Mesenchymal stem cell (in vitro differentiated cells and primary cell): Measurements from ENCODE around the gene DUSP11. TPM values are rescaled to one million over a fixed set of nuclear protein-coding genes. Genes with fewer than 3 reads are reported as not detected.

Experiments used
- DNase-seq: peaks from one replicate; pipeline ENCODE4 v3.0.0-alpha.2; 2013
- H2AFZ ChIP-seq: one replicate; pipeline ENCODE4 v1.6.1; 2013; ENCODE audit warnings: low read depth, mild to moderate bottlenecking, control low read depth, inconsistent platforms, low read length, moderate library complexity
- H2AK5ac ChIP-seq: 2 replicates; pipeline ENCODE4 v1.6.1; 2013; ENCODE audit warnings: low read length, moderate library complexity, mild to moderate bottlenecking, inconsistent platforms; ENCODE audit not compliant: severe bottlenecking
- H2BK120ac ChIP-seq: one replicate; pipeline ENCODE4 v1.6.1; 2013; ENCODE audit warnings: low read depth, mild to moderate bottlenecking, inconsistent platforms, low read length, moderate library complexity
- H2BK12ac ChIP-seq, 2 experiments: one replicate each; pipeline ENCODE4 v1.6.1; 2013; ENCODE audit warnings: inconsistent platforms in 2 of 2, low read length in 2 of 2, mild to moderate bottlenecking in 2 of 2, moderate library complexity in 2 of 2, control low read depth in 1 of 2
- H2BK15ac ChIP-seq: one replicate; pipeline ENCODE4 v1.6.1; 2013; ENCODE audit warnings: mild to moderate bottlenecking, low read depth, inconsistent platforms; ENCODE audit not compliant: poor library complexity, severe bottlenecking
- H2BK5ac ChIP-seq: 2 replicates; pipeline ENCODE4 v1.6.1; 2013; ENCODE audit warnings: low read depth, mild to moderate bottlenecking, low read length, control low read depth, inconsistent platforms; ENCODE audit not compliant: poor library complexity, severe bottlenecking
- H3K14ac ChIP-seq, 2 experiments: one replicate each; pipeline ENCODE4 v1.6.1; 2013; ENCODE audit warnings: inconsistent platforms in 2 of 2, low read length in 2 of 2, control low read depth in 1 of 2, mild to moderate bottlenecking in 1 of 2, moderate library complexity in 1 of 2
- H3K18ac ChIP-seq, 2 experiments: one replicate each; pipeline ENCODE4 v1.6.1; 2013; ENCODE audit warnings: inconsistent platforms in 2 of 2, low read length in 2 of 2, control low read depth in 1 of 2, low read depth in 1 of 2, mild to moderate bottlenecking in 1 of 2
- H3K23ac ChIP-seq, 2 experiments: one replicate each; pipeline ENCODE4 v1.6.1; 2013; ENCODE audit warnings: inconsistent platforms in 2 of 2, low read length in 2 of 2, mild to moderate bottlenecking in 2 of 2, moderate library complexity in 2 of 2, control low read depth in 1 of 2
- H3K27ac ChIP-seq: 2 replicates; pipeline ENCODE4 v1.5.1; 2013; ENCODE audit warnings: mild to moderate bottlenecking, moderate library complexity, low read length, control low read depth, inconsistent platforms; ENCODE audit not compliant: poor library complexity, severe bottlenecking
- H3K27me3 ChIP-seq, 2 experiments: 2 replicates each; pipeline versions ENCODE4 v1.6.1 to v1.7.0; 2013; ENCODE audit warnings: low read length in 2 of 2, mild to moderate bottlenecking in 2 of 2, moderate library complexity in 2 of 2, control low read depth in 1 of 2, inconsistent platforms in 1 of 2; ENCODE audit not compliant: control insufficient read depth in 1 of 2, insufficient read depth in 1 of 2
- H3K36me3 ChIP-seq, 2 experiments: 2 replicates each; pipeline versions ENCODE4 v1.6.1 to v1.7.0; 2013; ENCODE audit warnings: low read length in 2 of 2, control low read depth in 1 of 2, inconsistent platforms in 1 of 2, low read depth in 1 of 2, mild to moderate bottlenecking in 1 of 2; ENCODE audit not compliant: insufficient read depth in 2 of 2, control insufficient read depth in 1 of 2
- H3K4ac ChIP-seq, 2 experiments: one replicate each; pipeline ENCODE4 v1.6.1; 2013; ENCODE audit warnings: inconsistent platforms in 2 of 2, low read length in 2 of 2, mild to moderate bottlenecking in 2 of 2, moderate library complexity in 2 of 2, control low read depth in 1 of 2, low read depth in 1 of 2
- H3K4me1 ChIP-seq: 2 replicates; pipeline ENCODE4 v1.6.1; 2013; ENCODE audit warnings: low read depth, low read length, control low read depth; ENCODE audit not compliant: control insufficient read depth, insufficient read depth
- H3K4me2 ChIP-seq: 2 replicates; pipeline ENCODE4 v1.6.1; 2013; ENCODE audit warnings: low read length, mild to moderate bottlenecking, inconsistent platforms; ENCODE audit not compliant: poor library complexity, severe bottlenecking
- H3K4me3 ChIP-seq, 2 experiments: 2 replicates each; pipeline versions ENCODE4 v1.5.1 to v1.7.0; 2013; ENCODE audit warnings: low read length in 2 of 2, mild to moderate bottlenecking in 2 of 2, control low read depth in 1 of 2, low read depth in 1 of 2; ENCODE audit not compliant: insufficient read depth in 1 of 2
- H3K79me1 ChIP-seq: replicated peaks from 2 replicates; pipeline ENCODE4 v1.6.1; 2013; ENCODE audit warnings: mild to moderate bottlenecking, control low read depth, low read length, inconsistent platforms; ENCODE audit not compliant: poor library complexity, severe bottlenecking
- H3K9ac ChIP-seq: 2 replicates; pipeline ENCODE4 v1.7.0; 2013; ENCODE audit warnings: mild to moderate bottlenecking, low read length, moderate library complexity
- H3K9me3 ChIP-seq: 2 replicates; pipeline ENCODE4 v1.7.0; 2013; ENCODE audit warnings: mild to moderate bottlenecking, low read length; ENCODE audit not compliant: control insufficient read depth
- H4K8ac ChIP-seq: one replicate; pipeline ENCODE4 v1.6.1; 2013; ENCODE audit warnings: inconsistent platforms, mild to moderate bottlenecking, low read length, moderate library complexity
- H4K91ac ChIP-seq: one replicate; pipeline ENCODE4 v1.6.1; 2013; ENCODE audit warnings: mild to moderate bottlenecking, low read length, inconsistent platforms
- WGBS: methylation state at CpG from one replicate; pipeline ENCODE4 v1.1.7; 2013; ENCODE audit warnings: mixed read lengths; 5-methylcytosine and 5-hydroxymethylcytosine counted together
- polyA plus RNA-seq, 2 experiments: library from polyadenylated mRNA; stranded (reverse); fragments of 200-250 nt; gene quantifications; one replicate each; pipeline ENCODE4 v1.2.3, GENCODE V29; 2013

DUSP11 gene
- polyA plus RNA-seq (2013, experiment 1 of 2), result 30.0 TPM
- polyA plus RNA-seq (2013, experiment 2 of 2), result 38.6 TPM

DNA sequence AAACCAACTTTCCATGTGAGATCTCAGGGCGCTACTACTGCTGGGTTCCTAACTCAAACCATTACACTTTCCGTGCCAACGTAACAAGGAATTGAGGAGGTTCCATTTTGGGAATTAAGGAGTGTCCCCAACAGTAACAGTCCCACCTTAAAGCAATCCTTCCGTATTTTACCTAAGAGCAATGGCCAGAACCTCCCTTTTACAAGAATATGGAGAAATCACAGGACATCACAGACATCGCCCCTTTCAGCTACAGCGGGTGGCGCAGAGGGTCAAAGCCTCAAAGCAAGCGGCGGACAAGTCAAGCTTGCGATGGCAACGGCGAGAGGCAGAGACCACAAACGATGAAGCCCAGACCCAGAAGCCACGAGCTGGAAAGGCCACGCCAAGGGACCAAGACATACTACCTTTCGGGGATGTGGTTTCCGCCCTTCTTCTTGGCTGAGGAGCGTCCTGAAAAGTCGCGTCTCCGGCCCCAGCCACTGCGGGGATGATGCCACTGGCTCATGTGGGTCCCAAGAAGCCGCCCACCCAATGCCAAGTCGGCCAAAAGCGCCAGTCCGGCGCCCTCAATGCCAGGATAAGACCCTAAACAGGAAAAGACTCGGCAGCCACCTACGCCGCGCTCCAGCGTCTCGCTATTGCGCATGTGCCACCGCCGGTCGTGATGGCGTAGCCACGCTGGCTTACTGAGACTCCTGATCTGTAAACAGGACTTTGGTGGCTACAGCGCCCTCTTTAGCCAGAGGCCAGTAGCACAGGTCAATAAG, at the start of gene DUSP11:
Gene DUSP11 (minus strand): TSS at position 637 of the 770 bp plus-strand sequence. CDS start 129 bp downstream, at position 508.
- Histone ChIP-seq H3K23ac (peak within 1 kb of the TSS in 1 of 2 experiments; percentile 75), H3K4me1 (peaks cover 8% of the 10 kb centered on the region), H3K18ac (peak within 1 kb of the TSS; percentile 98 to 99), H3K9me3 (no peaks in the 10 kb centered on the region), H3K4me3 (peak within 1 kb of the TSS; percentile 92 to 96), H2BK15ac (peak within 1 kb of the TSS; percentile 80), H3K27me3 (no peaks in the 10 kb centered on the region), H4K91ac (peak within 1 kb of the TSS; percentile 64), H3K14ac (peak within 1 kb of the TSS in 1 of 2 experiments; percentile 98), H2BK120ac (peak within 1 kb of the TSS; percentile 22), H3K36me3 (peaks cover 3 to 29% of the 10 kb centered on the region in 2 experiments), H3K4ac (peak within 1 kb of the TSS; percentile 73 to 98), H3K27ac (peak within 1 kb of the TSS; percentile 80), H3K9ac (peak within 1 kb of the TSS; percentile 98), H3K4me2 (peak within 1 kb of the TSS; percentile 55), H2AFZ (peak within 1 kb of the TSS; percentile 97), H4K8ac (peak within 1 kb of the TSS; percentile 99), H2BK5ac (peak within 1 kb of the TSS; percentile 95), H2BK12ac (peak within 1 kb of the TSS in 1 of 2 experiments; percentile 47), H3K79me1 (peaks cover 2% of the 10 kb centered on the region), H2AK5ac (peak within 1 kb of the TSS; percentile 72)
- WGBS, result under 1% methylated on average over 40 of the region's 40 CpGs
- peak; percentile 95 for DNase-seq

DNA sequence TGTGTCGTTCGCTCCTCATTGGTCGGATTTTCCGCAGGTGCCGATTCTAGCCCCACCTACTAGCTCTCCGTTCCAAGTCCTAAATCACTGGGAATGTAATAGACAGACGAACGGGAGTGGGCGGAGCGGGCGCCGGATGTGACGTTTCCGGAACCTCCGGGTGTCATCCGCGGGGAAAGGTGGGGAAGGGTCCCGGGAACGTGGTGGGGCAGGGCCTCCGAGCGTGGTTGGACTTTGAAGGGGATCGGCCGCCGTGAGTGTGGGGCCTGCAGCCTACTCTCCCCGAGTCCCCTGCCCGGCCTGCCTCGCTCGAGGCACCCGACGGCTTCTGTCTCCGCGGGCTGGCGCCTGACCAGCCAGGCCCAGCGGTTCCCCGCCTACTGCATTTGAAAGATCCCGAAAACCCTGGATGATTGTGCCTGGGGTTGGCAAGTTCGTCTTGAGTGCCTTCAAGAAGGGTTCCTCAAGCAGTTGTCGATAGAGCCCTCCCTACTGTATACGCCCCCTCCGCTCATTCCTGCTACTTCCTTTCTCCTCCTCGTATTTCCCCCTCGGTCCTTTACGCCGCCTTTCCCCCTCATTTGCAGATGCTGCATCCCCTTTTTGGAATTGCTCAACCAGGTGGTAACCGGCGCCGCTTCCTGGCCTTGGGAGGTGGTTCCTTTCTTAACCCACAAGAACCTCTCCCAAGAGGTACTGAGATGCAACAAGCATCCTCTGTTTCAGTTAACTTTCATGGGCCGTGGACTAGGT, 49.1 kb upstream of the DUSP11 start, which contains the start of gene STAMBP:
Gene STAMBP (plus strand): TSS at position 144 of the 753 bp plus-strand sequence. CDS start 1,896 bp downstream, outside the sequence.
- Histone ChIP-seq H3K79me1 (peaks cover 3% of the 10 kb centered on the region), H3K36me3 (peaks cover 2 to 15% of the 10 kb centered on the region in 2 experiments), H3K23ac (peak within 1 kb of the TSS in 1 of 2 experiments; percentile 77), H3K9ac (peak within 1 kb of the TSS; percentile 93), H2AFZ (peak within 1 kb of the TSS; percentile 95), H4K8ac (peak within 1 kb of the TSS; percentile 99), H2BK120ac (peak within 1 kb of the TSS; percentile 86), H3K4ac (peak within 1 kb of the TSS; percentile 84 to 96), H2BK15ac (peak within 1 kb of the TSS; percentile 74), H3K14ac (peak within 1 kb of the TSS in 1 of 2 experiments; percentile 98), H2BK12ac (no peak within 1 kb of the TSS), H3K18ac (peak within 1 kb of the TSS; percentile 96 to 99), H3K4me2 (peak within 1 kb of the TSS; percentile 47), H3K4me3 (peak within 1 kb of the TSS; percentile 92 to 97), H3K9me3 (no peaks in the 10 kb centered on the region), H3K4me1 (peaks cover 2% of the 10 kb centered on the region), H3K27me3 (peaks cover 0 to 17% of the 10 kb centered on the region in 2 experiments), H2BK5ac (peak within 1 kb of the TSS; percentile 95), H3K27ac (peak within 1 kb of the TSS; percentile 88), H4K91ac (peak within 1 kb of the TSS; percentile 99), H2AK5ac (peak within 1 kb of the TSS; percentile 87)
- DNase-seq, result peak; percentile 97
- under 1% methylated on average over 43 of the region's 48 CpGs for WGBS

DNA sequence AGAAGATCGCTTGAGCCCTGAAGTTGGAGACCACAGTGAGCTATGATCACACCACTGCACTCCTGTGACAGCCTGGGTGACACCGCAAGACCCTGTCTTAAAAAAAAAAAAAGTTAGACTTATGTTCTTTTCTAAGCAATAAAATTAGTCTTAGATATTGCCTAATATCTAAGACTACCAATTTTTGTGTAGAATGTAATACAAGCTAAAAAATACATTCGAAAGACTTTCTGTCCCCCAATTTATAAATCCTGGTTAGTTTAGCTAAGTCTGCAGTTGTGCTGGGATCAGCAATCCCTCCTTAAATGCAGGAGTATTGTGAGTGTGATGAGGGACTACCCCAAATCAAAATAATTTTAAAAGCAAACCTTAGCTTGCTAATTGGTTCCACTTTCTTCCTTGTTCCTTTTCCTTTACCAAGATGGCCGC, 48.5 kb upstream of the DUSP11 start:
- Histone ChIP-seq H3K9me3 (no peaks in the 10 kb centered on the region), H3K4me1 (peaks cover 2% of the 10 kb centered on the region), H4K91ac (no peak overlapping the region), H3K27me3 (peaks cover 0 to 18% of the 10 kb centered on the region in 2 experiments), H3K9ac (peak overlapping the region; percentile 93), H2AFZ (no peak overlapping the region), H2BK15ac (no peak overlapping the region), H3K4me2 (no peak overlapping the region), H3K27ac (no peak overlapping the region), H3K14ac (no peak overlapping the region), H4K8ac (no peak overlapping the region), H2BK5ac (no peak overlapping the region), H2BK120ac (no peak overlapping the region), H2AK5ac (no peak overlapping the region), H3K18ac (no peak overlapping the region), H3K79me1 (peaks cover 3% of the 10 kb centered on the region), H3K4ac (no peak overlapping the region), H2BK12ac (no peak overlapping the region), H3K23ac (no peak overlapping the region), H3K4me3 (peak overlapping the region in 1 of 2 experiments; percentile 92), H3K36me3 (peaks cover 2 to 11% of the 10 kb centered on the region in 2 experiments)
- 48% methylated on average over 2 of the region's 4 CpGs for WGBS
- DNase-seq, result no peak
